Hepatocyte (in vitro differentiated cells): ENCODE data around the gene ZNF445. TPM values are rescaled to one million over a fixed set of nuclear protein-coding genes. Genes with fewer than 3 reads are reported as not detected.

Source experiments
- DNase-seq: peaks from one replicate; pipeline ENCODE4 v3.0.0-alpha.2; 2016; ENCODE audit warnings: low spot score
- H2AFZ ChIP-seq: fragments of 200-600 bp; sonication (generic); 2 replicates; pipeline ENCODE4 v1.6.0; 2016; ENCODE audit warnings: antibody characterized with exemption, mild to moderate bottlenecking
- H3K27ac ChIP-seq: fragments of 200-600 bp; sonication (generic); 2 replicates; pipeline ENCODE4 v1.5.1; 2016; ENCODE audit warnings: mild to moderate bottlenecking
- H3K27me3 ChIP-seq: fragments of 200-600 bp; sonication (generic); 2 replicates; pipeline ENCODE4 v1.6.1; 2016
- H3K36me3 ChIP-seq: fragments of 200-600 bp; sonication (generic); replicated peaks from 2 replicates; pipeline ENCODE4 v1.5.1; 2016; ENCODE audit warnings: low read depth; ENCODE audit not compliant: insufficient read depth
- H3K4me1 ChIP-seq: fragments of 200-600 bp; sonication (generic); 2 replicates; pipeline ENCODE4 v1.5.1; 2016; ENCODE audit warnings: mild to moderate bottlenecking, moderate library complexity; ENCODE audit not compliant: insufficient read depth
- H3K4me2 ChIP-seq: fragments of 200-600 bp; sonication (generic); 2 replicates; pipeline ENCODE4 v1.6.0; 2016
- H3K4me3 ChIP-seq: fragments of 200-600 bp; sonication (generic); 2 replicates; pipeline ENCODE4 v1.5.1; 2016; ENCODE audit warnings: mild to moderate bottlenecking
- H3K79me2 ChIP-seq: fragments of 200-600 bp; sonication (generic); 2 replicates; pipeline ENCODE4 v1.6.0; 2017; ENCODE audit warnings: mild to moderate bottlenecking
- H3K9me2 ChIP-seq: fragments of 200-600 bp; sonication (generic); replicated peaks from 2 replicates; pipeline ENCODE4 v1.6.0; 2017; ENCODE audit warnings: mild to moderate bottlenecking; ENCODE audit not compliant: insufficient read depth
- H3K9me3 ChIP-seq: fragments of 200-600 bp; sonication (generic); 2 replicates; pipeline ENCODE4 v1.5.1; 2016; ENCODE audit warnings: low read depth, mild to moderate bottlenecking
- H4K20me1 ChIP-seq: fragments of 200-600 bp; sonication (generic); 2 replicates; pipeline ENCODE4 v1.6.0; 2016; ENCODE audit warnings: mild to moderate bottlenecking; ENCODE audit not compliant: insufficient read depth, poor library complexity, severe bottlenecking
- EZH2 ChIP-seq: fragments of 200-600 bp; sonication (generic); IDR thresholded peaks from 2 replicates; pipeline ENCODE4 v1.6.1; 2016; ENCODE audit warnings: antibody characterized with exemption, mild to moderate bottlenecking, borderline replicate concordance
- EZH2phosphoT487 ChIP-seq: fragments of 200-600 bp; sonication (generic); IDR thresholded peaks from one replicate; pipeline ENCODE4 v1.6.1; 2018; ENCODE audit warnings: antibody characterized with exemption, mild to moderate bottlenecking, low read depth, moderate library complexity; ENCODE audit not compliant: unreplicated experiment, severe bottlenecking
- WGBS: methylation state at CpG from one replicate; pipeline ENCODE4 v1.1.6; 2016; ENCODE audit warnings: low lambda C conversion rate; ENCODE audit errors: missing lambda C conversion rate; 5-methylcytosine and 5-hydroxymethylcytosine counted together
- polyA plus RNA-seq: library from polyadenylated mRNA; unstranded; fragments of >200 nt; fragmentation: Nextera tagmentation; extraction: Ambion mirVana; gene quantifications from 2 replicates; pipeline ENCODE4 v1.2.1, GENCODE V29; 2016
- total RNA-seq: library from RNA; depleted of rRNA; stranded (reverse); fragments of >200 nt; gene quantifications from 2 replicates; pipeline ENCODE4 v1.2.3, GENCODE V29; 2014
- TF ChIP-seq, protein P1 (sequence below): fragments of 200-600 bp; sonication (generic); IDR thresholded peaks from 2 replicates; pipeline ENCODE4 v1.5.1; 2016; ENCODE audit warnings: antibody characterized with exemption, mild to moderate bottlenecking; ENCODE audit not compliant: poor library complexity

Gene ZNF445
- total and polyA plus RNA-seq, 2 experiments from 2014 or later: 6.4 to 10.5 TPM

DNA sequence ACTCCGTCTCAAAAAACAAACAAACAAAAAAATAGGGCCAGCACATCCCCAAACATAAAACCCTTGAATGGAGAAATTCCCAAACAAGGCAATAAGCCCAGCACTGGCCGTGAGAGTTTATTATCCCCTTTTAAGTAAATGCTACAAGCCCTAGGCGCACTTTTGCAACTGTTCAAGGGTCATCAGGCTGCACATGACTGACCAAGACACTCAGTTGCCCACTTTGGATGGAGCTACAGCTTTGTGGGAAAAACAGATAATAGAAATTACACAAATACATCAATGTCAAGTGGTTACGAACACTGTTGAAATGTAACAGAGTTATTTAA lies 33.7 kb upstream of the ZNF445 start:
- 42% methylated on average over 4 of the region's 4 CpGs for WGBS
- DNase-seq: peak; percentile 31
- Histone ChIP-seq H3K36me3 (no peaks in the 10 kb centered on the region), H3K4me3 (peak overlapping the region; percentile 66), H3K4me2 (peak overlapping the region; percentile 82), H3K27ac (peak overlapping the region; percentile 96), H2AFZ (peak overlapping the region; percentile 78), H3K4me1 (peaks cover 14% of the 10 kb centered on the region), H3K79me2 (peaks cover 42% of the 10 kb centered on the region), H3K27me3 (no peaks in the 10 kb centered on the region), H3K9me3 (no peaks in the 10 kb centered on the region), H4K20me1 (no peaks in the 10 kb centered on the region), H3K9me2 (no peaks in the 10 kb centered on the region)
- no peak for TF ChIP-seq EZH2phosphoT487
- TF ChIP-seq EZH2: no peak
- TF ChIP-seq, protein P1, sequence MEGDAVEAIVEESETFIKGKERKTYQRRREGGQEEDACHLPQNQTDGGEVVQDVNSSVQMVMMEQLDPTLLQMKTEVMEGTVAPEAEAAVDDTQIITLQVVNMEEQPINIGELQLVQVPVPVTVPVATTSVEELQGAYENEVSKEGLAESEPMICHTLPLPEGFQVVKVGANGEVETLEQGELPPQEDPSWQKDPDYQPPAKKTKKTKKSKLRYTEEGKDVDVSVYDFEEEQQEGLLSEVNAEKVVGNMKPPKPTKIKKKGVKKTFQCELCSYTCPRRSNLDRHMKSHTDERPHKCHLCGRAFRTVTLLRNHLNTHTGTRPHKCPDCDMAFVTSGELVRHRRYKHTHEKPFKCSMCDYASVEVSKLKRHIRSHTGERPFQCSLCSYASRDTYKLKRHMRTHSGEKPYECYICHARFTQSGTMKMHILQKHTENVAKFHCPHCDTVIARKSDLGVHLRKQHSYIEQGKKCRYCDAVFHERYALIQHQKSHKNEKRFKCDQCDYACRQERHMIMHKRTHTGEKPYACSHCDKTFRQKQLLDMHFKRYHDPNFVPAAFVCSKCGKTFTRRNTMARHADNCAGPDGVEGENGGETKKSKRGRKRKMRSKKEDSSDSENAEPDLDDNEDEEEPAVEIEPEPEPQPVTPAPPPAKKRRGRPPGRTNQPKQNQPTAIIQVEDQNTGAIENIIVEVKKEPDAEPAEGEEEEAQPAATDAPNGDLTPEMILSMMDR: no peak

GRCh38 chr3:44510000-44510368 lies 32.5 kb upstream of the ZNF445 start:
- DNase-seq: peak; percentile 12
- Histone ChIP-seq H3K4me3 (peak overlapping the region; percentile 90), H3K9me3 (no peaks in the 10 kb centered on the region), H3K36me3 (no peaks in the 10 kb centered on the region), H3K27ac (peak overlapping the region; percentile 96), H3K4me2 (peak overlapping the region; percentile 82), H4K20me1 (no peaks in the 10 kb centered on the region), H3K9me2 (no peaks in the 10 kb centered on the region), H3K27me3 (no peaks in the 10 kb centered on the region), H3K79me2 (peaks cover 54% of the 10 kb centered on the region), H3K4me1 (peaks cover 14% of the 10 kb centered on the region), H2AFZ (peak overlapping the region; percentile 95)
- WGBS: 0% methylated on average over 6 of the region's 6 CpGs
- TF ChIP-seq, protein P1: no peak
- TF ChIP-seq EZH2 (no peak), EZH2phosphoT487 (no peak)

DNA sequence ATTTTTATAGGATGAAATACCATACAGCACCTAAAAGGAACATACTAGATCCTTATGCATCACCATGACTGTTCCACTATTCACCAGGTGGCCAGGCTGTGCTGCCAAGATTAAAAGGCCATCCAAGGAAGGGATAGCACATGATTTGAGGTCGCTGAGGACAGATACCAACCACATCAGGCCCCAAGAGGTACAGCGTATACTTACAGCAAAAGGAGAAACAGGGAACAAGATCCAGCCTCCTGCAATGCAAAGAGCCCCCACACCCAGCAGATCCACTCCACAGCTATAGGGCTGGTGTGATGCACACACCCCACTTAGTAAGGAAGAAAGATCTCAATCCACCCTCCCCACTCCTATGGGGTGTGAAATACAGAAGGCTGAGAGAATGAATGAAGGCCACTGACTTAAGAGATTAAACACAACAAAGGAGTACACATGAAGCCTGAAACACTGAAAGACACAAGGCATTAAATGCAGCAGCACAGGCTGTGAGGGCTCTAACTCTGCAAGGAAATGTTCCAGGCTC lies 32.0 kb upstream of the ZNF445 start:
- 58% methylated on average over 2 of the region's 2 CpGs for WGBS
- Histone ChIP-seq H3K4me1 (peaks cover 14% of the 10 kb centered on the region), H3K27ac (peak overlapping the region; percentile 96)

More for the DNA sequence above, 32.0 kb upstream of the ZNF445 start:
- H4K20me1 ChIP-seq: no peaks in the 10 kb centered on the region
- DNase-seq: peak; percentile 10
- peak overlapping the region; percentile 82 for H3K4me2 ChIP-seq
- H3K27me3 ChIP-seq: no peaks in the 10 kb centered on the region
- no peaks in the 10 kb centered on the region for H3K9me3 ChIP-seq
- H3K36me3 ChIP-seq: no peaks in the 10 kb centered on the region
- peaks cover 58% of the 10 kb centered on the region for H3K79me2 ChIP-seq
- TF ChIP-seq EZH2phosphoT487 (no peak), EZH2 (no peak)
- TF ChIP-seq, protein P1: no peak
- peak overlapping the region; percentile 90 for H3K4me3 ChIP-seq
- no peaks in the 10 kb centered on the region for H3K9me2 ChIP-seq
- H2AFZ ChIP-seq: no peak overlapping the region
